Thyroid gland (tissue), 4 donors: ENCODE results near the gene ATF7.

Source experiments
- POLR2A ChIP-seq, 2 donors: fragments of 450-650 bp; IDR thresholded peaks; one replicate each; pipeline ENCODE4 v1.6.1; 2017; ENCODE audit warnings: antibody characterized with exemption in 2 of 2, mild to moderate bottlenecking in 2 of 2, moderate library complexity in 1 of 2
- TF ChIP-seq, protein P1 (sequence below), 6 experiments: fragments of 200-600 bp in 3 of 6; fragments of 450-650 bp in 3 of 6; sonication (generic) in 3 of 6; IDR thresholded peaks; one replicate each; pipeline ENCODE4 v1.5.1; 2016 to 2019; ENCODE audit warnings: antibody characterized with exemption in 6 of 6, mild to moderate bottlenecking in 2 of 6, inconsistent platforms in 1 of 6, moderate library complexity in 1 of 6

- TF ChIP-seq, protein P1, sequence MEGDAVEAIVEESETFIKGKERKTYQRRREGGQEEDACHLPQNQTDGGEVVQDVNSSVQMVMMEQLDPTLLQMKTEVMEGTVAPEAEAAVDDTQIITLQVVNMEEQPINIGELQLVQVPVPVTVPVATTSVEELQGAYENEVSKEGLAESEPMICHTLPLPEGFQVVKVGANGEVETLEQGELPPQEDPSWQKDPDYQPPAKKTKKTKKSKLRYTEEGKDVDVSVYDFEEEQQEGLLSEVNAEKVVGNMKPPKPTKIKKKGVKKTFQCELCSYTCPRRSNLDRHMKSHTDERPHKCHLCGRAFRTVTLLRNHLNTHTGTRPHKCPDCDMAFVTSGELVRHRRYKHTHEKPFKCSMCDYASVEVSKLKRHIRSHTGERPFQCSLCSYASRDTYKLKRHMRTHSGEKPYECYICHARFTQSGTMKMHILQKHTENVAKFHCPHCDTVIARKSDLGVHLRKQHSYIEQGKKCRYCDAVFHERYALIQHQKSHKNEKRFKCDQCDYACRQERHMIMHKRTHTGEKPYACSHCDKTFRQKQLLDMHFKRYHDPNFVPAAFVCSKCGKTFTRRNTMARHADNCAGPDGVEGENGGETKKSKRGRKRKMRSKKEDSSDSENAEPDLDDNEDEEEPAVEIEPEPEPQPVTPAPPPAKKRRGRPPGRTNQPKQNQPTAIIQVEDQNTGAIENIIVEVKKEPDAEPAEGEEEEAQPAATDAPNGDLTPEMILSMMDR (IDR thresholded peaks at IDR 0.05): no peak
- TF ChIP-seq POLR2A (IDR thresholded peaks at IDR 0.05): no peak
These were observed 8.5 kb downstream of the ATF7 start for GRCh38 chr12:53617700-53618099.
